HPDE6-E6E7 (cell line): ENCODE results near the gene C1QL1.
A peak's percentile ranks its signal among the peaks of the same experiment; 100 is the strongest.
"Not testable (repeated sequence)": the region's sequence is repeated elsewhere in the genome, so short reads cannot be mapped to it uniquely, and the experiment has no call there.

Experiments
- DNase-seq: peaks from one replicate; pipeline ENCODE4 v3.0.0; 2011; ENCODE audit warnings: missing footprints; ENCODE audit errors: extremely low spot score

Gene C1QL1

DNA sequence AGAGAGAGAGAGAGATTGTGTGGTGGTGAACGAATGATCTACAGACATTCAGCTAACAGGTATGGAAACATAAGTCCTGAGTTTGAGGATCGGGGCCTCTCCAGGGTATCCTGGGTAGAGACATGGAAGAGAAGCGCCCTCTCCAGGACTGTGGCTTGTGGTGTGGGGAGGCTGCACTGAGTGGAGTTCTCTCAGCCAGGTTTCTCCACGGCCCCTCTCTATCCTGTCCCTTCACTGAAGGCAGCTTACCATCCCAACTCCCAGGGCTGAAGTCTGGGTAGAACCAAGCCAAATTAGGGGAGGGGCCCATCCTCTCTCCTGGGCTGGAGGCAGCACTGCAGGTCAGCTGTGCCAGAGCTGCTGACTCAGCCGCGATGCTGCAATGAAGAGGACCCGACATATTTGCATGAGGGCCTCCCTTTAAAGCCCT, 6.2 kb downstream of the C1QL1 start:
- no peak for DNase-seq

DNA sequence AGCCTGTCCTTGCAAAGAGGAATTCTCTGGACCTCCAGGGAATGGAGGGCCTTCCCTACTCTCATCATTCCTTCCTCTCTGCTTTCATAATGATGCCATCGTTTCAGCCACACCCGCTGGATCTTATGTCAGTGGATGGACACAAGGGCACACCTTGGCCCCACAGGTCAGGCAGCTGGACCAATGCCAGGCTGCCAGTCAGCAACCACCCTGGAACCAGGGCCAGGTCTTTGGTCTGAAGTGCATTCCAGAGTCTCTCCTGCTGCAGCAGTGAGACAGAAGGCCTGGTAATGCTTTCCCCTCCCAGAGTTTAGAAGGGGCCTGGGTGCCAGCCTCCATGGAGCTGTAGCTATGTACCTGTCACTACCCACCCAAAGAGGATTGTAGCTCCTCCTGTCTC, 7.4 kb downstream of the C1QL1 start:
- DNase-seq, result no peak

DNA sequence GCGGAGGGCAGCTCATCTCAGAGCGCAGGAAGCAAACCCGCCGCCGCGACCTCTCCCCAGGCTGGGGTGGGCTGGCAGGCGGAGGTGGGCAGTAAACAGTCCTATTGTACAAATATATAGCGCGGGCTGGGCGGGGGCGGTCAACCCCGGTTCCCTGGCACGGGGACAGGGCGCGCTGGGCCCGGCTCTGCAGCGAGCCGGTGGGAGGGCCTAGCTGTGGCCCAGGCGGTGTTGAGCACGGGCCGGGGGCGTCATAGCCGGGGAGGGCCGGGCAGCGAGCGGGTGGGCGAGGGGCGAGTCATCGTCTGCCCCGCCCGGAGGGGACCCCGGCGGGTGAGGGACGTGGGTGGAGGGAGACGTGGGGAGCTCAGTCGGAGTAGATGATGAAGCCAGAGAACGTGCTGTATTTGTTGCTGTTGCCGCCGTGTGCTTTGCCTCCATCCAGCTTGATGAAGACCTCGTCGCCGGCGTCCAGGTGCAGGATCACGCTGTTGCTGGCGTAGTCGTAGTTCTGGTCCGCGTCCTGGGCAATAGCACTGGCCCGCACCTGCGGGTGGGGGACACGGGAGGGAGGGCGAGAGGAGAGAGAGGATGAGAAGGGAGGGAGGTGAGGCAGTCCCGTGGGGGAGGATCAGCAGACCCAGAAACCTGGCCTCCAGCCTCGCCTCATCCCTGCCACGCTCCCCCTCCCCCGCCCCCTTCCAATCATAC, 8.1 kb downstream of the C1QL1 start:
- no peak for DNase-seq

DNA sequence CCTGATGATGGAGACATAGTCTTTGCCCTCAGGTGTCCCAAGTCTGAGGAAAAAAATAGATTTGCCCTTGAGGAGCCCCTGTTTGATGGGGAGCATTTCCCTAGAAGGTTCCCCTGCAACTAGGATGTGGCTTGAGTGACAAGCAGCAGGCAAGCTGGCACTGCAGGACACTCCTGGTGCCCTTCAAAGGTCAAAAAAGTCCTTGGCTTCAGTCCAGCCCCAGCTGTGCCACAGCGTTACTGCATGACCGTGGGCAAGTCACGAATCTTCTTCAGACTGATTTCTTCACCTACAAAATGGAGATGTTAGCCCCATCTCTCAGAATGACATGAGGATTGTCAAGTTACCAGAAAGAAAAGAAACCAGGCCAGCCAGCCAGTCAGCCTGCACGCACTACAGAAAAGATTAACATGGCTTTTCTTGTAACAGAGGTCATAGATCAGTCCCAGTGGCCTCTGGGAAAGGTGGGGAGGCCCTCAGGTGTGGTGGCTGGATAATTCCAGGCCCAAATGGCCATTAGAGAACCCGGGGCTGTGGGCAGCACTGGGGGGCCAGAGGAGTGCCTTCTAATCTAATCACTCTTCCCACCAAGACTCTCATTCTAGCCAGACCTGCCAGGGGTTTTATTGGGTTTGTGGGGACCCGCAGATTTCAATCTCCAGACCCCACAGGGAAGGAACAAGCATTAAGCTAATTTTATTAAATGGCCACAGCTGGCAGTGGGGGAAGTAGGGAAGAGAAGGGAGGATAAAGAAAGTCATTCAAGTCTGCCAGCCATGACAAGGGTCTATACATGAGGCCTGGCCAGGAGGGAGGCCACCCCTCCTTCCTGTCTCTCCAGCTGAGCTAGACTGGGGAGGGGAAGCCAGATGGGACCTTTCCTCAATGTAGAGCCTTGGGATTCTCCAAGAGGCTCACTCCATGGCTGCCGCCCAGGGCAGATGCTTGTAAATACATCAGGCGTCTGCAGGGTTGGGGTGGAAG, 10.8 kb downstream of the C1QL1 start:
- no peak for DNase-seq

DNA sequence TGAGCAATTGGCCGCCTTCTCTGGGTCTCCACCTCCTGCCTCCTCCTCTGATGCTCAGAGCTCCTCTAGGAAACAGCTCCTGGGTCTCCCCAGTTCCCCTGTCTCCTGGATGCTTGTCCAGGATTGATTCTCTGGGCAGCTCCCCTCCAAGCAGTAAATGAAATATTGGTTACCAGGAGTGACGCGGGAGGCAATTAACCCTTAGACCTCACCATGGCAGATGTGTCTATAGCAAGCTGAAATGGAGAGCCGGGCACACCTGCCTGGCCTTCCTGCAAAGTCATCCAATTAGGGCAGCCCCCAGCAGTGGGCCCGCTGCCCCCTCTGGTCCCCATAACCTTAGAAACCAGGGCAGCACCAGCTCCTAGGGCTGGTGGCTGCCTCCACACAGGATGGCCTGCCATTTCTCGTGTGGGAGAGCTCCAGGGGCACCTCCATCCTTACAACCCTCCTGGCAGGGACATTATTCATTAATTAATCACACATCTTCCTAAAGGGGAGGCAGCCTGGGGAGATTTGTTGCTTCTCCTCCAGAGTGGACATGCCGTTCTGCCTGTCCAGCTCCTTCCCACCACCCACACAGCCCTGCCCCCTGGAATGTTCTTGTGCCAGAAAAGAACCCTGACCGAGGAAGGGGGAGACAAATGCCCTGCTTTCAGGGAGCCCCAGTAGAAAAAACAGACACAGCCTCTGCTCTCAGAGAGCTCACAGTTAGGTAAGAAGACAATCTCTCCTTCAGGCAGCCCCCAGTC, 12.3 kb downstream of the C1QL1 start:
- no peak for DNase-seq

DNA sequence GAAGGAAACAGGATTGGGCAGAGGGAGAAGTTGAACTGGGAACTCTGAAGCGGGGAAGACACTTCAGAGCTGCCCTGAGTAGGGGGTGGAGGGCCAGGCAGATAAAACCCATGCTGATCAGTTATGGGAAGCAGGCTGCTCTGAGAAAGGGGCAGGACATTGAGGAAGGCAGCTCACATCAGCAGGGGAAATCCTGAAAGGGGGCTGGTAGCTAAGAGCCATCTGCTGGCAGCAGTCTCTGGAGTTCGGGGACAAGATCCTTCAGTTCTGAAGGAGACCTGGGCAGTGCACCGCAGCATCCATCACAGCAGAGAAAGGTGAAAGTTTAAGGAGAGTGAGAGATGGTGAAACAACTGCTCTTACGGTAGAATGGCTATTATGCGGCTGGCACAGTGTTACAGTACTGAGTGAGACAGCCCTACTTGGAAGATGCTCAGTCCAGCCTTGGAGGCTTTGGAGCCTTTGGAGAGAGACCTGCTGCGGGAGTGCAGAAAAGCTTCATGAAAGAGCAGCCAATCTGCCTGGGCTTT, 15.1 kb downstream of the C1QL1 start:
- no peak for DNase-seq

DNA sequence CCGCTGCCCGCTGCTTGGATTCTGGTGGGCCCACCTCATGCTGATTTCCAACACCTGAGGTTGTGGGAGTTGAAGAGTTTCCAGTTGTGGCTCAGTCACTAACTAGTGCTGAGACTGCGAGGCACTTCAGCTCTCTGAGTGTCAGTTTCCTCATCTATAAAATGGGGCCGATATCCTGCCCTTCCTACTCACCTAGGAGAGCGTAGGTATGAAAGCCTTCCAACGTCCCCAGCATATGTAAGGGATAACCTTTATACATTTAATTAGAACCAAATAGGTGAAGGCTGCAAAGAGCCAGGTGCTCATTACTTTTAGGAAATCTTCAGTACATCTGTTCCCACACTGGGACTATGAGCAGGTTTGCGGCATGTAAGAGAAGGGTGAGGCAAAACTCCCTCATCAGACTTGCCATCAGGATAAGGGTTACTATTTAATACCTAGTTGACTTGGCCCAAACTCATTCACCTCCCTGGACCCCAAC, 19.7 kb downstream of the C1QL1 start:
- DNase-seq, result no peak

DNA sequence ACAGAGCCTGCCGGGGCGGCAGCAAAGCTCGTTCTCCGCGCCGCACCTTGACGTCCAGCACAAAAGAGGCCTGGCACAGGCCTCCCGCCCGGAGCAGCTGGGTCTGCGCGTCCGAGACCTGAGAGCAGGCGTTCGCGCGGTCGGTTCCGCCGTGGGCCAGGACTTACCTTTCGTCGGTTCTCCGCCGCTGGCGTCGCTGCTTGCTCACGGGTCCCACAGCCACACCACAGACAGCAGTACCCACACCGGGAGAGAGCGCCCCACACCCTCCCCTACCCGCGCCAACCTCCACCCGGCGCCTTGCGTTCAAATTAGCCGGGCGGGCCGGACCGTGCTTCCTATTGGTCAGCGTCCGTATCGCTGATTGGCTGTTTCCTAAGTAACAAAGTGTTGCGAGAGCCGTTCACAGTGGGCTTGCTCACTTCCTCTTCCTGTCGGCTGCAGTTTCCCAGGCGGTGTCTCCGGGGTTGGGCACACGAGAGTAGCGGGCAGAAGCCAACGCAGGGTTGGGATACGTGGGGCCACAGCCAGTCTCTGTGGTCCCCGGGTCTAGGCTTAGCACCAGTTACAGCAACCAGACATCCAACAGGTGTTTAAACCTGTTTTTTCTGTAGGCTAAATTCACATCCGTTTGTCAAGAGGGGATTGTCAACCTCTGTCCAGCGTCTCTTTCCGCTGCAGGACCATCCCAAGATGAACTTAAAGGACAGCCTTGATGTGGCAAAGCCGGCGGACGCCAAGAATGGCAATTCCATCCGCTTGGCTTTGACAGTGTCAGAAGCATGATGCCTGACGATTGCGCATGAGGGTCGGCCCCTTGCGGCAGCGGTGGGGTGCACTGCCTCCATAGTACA, 20.4 kb downstream of the C1QL1 start, which contains the start of gene KIF18B:
Gene KIF18B (minus strand): TSS at position 313 of the 854 bp plus-strand sequence. CDS start 11,429 bp downstream, outside the sequence.
- DNase-seq, result peak; percentile 99

DNA sequence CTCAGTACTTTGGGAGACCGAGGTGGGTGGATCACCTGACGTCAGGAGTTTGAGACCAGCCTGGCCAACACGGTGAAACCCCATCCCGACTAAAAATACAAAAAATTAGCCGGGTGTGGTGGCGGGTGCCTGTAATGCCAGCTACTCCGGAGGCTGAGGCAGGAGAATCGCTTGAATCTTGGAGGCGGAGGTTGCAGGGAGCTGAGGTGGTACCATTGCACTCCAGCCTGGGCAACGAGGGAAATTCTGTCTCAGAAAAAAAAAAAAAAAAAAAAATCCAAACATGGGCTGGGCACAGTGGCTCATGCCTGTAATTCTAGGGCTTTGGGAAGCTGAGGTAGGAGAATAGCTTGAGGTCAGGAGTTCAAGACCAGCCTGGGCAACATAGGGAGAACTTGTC, 22.5 kb downstream of the C1QL1 start:
- not testable (repeated sequence) for DNase-seq

DNA sequence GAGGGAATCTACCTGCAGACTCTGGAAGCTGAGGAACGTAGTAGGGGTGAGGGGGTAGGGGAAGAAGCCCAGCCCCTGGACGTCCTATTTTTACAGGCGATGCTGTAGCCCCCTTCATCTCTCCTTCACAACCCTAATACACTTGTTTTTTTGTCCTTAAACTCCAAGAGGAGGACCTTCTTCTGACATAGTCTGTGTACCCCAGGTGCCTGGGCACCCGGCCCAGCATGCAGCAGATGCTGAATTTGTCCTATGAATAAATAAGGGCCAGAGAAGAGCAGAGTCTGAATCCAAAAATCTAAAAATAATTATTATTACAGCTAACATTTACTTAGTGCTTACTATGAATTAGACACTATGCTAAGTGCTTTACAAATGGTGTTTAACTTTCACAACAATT, 25.6 kb downstream of the C1QL1 start:
- no peak for DNase-seq

DNA sequence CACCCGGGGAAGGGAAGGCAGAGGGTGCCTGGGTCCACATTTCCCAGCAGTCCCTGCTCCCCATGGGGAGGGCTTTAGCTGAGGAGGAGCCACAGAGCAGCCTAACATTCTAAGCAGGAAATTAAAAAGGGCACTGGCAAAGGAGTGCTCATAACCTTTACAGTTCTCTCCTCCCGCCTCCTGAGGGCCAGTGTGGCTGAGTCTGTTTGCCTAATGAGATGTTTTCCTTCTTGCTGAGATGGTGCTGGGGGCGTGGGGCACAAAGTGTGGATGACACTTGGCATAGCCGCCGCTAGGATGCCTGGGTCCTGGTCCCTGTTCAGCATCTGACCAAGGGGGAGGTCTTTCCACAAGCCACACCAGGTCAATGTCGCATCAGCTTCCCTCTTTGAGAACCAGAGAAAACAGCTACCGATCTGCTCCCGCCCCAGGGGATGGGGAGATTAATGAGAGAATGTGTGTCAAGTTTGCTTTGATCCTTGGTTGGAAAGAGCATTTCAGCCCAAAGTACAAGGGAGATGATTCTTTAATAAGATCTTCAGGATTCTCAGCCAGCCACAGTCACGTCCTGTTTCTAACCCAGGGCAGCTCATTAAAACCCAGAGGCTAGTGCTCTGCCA, 26.3 kb downstream of the C1QL1 start:
- DNase-seq, result no peak

DNA sequence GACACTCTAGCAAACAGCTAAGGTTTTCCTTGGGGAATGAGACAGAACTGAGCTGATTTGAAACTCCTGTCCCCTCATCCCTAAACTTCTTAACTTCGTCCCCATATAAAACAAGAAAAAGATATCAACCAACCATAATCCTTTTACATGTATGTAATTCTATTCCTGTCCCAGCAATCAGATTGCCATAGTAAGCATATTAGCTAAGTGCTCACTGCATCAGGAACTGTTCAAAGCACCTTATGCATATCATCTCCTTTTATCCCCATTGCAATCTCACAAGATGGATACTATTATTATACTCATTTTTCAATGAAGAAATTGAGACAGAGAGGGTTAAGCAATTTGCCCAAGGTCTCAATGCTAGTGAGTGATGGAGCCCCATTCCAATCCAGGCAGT, 27.3 kb downstream of the C1QL1 start:
- DNase-seq, result no peak

DNA sequence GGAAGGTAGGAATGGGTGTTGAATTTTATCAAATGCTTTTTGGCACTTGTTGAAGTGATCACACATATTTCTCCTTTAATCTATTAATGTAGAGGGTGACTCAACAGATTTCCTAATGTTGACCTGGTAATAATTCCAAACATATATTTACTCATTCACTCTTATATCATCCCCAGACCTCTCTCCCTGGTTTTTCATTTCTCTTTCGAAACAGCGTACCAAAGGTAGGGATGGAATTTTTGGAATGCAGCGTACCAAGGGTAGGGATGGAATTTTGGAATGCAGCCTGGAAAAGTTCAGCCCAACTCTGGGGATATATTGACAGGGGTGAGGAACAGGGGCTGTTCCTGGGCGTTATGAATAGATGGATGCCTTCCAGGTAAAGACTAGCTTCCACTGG, 27.8 kb downstream of the C1QL1 start:
- DNase-seq, result no peak

DNA sequence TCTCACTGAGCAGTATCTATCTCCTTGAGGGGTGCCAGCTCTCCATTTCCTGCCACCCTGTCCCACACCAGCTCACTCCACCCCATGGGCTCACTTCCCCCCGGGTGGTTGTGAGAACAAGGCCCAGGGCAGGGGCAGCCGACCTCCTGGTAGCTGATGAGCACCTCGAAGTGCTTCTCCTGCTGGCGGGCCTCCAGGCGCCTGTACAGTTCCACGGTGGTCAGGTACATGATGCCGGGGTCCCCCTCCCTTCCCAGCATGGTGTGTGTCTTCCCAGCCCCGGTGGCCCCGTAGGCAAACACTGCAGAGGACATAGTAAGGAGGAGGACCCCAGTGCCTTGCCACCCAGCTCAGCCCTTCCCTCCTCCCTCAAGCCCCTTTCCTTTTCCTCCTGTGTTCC, 33.0 kb downstream of the C1QL1 start:
- no peak for DNase-seq

DNA sequence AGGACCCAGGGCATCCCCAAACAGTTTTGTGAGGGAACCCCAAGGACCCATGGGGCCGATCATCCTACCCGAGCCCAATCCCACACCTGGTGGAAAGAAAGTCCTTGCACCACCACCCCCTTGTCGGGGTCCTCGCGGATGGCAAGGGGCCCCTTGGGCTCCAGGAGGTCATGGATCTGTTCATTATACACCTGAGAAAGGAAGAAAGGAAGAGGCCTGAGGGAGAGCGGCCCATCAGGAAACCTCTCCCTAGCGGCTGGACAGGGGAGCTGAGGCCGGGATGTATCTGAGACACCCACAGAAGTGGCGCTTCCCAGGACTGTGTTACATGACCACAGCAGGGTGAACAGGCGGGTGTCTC, 33.4 kb downstream of the C1QL1 start:
- DNase-seq, result no peak

DNA sequence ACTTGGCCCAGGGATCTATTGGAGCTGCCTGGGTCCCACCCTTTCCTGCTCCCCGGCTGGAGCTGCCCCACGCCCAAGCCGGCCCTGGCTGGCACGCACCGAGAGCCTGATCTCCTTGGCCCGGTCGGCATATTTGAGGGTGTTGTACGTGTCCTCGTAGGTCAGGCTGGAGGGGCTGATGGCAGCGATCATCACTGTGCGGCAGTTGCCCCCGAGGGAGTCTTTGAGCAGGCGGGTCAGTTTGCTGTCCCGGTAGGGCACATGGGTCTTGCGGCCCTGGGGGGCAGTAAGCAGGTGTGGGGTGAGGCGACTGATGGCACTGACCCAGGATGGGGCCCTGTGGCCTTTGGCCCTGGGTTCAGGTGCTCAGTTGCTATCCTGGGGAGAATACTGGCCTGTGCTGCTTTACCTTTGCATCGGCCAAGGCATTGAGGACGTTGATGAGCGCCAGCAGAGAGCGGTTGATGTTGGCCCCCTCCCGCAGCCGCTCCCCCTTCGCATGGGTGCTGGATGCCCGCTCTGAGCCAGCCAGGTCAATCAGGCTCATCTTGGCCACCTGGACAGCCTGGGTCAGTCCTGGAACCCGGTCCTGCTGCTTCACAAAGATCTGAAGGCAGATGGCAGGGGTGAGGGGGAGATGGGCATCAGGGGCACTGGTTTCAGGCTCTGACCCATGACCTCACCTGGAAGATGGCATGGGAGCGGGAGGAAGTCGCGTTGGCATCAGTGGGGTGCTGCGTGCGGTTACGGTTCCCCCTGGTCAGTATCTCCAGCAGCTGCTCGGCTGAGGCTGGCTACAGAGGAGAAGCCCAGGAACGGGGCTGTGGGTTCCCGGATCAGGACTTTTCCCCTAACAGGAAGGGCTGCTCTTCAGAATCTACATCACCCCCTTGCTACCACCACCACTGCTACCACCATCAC, 34.0 kb downstream of the C1QL1 start:
- no peak for DNase-seq

DNA sequence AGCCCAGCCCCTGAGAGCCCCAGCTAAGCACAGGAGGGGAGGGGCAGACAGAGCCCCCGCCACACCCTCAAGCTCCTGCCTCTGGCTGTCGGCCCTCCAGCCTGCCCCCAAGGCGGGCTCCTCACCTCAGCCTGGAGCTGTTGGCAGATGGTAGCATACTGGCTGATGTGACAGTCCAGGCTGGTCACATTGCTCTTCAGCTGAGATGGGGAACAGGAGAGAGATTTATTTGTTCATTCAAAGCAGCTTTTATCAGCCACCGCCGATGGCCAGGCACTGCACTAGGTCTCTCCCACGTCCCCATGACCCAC, 35.4 kb downstream of the C1QL1 start:
- no peak for DNase-seq

DNA sequence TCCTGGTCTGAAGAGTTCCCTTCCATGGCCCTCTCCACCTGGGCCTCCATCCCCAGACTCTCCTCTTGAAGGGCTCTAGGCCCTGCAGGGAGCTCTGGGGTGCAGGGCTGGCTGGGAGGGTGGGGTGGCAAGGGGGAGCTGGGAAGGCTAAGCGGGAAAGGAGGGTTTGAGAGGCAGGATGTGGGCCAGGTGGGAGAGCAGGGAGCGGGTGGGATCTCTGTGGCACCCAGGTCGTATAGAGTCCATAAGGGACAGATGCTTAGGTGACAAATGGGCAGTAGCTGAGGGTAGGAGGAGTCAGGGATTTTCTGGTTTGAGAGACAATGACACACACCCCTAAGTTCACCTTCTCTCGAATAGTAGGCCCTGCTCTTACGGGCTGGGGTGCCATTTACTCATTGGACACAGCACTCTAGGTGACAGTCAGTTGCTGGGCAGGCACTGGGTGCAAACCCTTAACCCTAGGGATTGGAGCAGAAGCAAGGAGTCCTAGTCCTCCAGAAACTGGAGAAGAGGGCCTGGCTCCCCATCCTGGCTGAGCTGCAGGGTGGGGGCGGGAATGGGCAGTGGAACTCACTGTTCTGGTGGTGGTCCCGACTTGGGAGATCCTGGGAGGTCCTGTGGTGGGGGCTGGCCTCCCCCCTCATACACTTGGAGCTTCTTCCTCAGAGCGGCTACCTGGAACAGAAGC, 35.9 kb downstream of the C1QL1 start:
- no peak for DNase-seq

DNA sequence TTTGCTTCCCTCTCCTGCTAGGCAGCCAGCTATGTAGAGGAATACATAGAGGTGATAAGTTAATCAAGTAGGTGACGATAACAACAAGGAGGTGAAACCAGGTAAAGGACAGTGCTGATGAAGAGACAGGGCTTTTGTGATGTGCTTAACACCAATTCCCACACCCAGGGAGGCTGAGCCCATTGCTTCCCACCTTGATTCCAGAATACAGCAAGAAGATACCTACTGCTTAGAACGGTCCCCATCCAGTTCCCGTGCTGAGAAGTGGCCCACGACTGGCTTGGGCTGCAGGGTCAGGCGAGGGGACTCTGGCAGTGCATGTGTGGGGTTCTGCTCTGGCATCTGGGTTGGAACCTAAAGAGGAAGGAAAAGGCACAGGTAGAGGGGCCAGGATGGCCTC, 36.7 kb downstream of the C1QL1 start:
- DNase-seq, result no peak
